Bronchial smooth muscle cell (primary cell): ENCODE data around the gene TANC1. TPM values are rescaled to one million over a fixed set of nuclear protein-coding genes. Genes with fewer than 3 reads are reported as not detected.

ENCODE experiments used
- total RNA-seq: library from RNA; depleted of rRNA; stranded (reverse); fragments of >200 nt; gene quantifications from 2 replicates; pipeline ENCODE4 v1.2.1, GENCODE V29; 2014

The TANC1 gene
- total RNA-seq = 11.5 and 14.7 TPM in 2 replicates

DNA sequence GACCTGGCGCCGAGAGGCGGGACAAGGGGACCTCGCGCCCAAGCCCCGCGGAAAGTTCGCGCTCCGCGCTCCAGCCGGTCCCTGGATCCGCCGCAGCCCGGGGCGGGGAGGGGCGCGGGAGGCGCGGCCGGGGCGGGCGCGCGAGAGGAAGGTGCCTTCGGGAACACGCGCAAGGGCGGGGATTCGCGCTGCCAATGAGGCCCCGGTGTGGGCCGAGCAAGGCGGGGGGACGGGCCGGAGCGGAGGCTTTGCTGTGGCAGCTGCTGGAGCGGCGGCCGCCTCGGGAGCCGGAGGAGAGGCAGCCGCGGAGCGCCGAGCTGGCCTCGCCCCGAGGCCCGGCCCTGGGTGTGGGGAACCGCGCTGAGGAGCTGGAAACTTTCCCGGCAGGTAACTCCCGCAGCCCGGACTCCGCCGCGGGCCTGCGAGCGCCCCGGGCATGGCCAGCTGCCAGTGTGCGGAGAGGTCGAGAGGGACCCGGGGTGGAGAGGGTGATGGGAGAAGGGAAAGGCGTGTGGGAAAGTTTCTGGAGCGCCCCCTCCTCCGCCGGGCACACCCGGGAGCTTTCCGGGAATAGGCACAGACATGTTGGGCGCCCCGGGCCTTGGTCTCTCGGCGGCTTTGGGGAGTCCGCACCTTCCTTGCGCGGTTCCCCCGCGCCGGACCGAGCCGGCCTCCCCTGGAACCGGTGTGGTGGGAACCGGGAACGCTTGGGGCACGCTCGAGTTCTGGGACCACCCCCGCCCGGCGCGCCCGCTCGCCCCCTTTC, at the start of gene TANC1:
Gene TANC1 (plus strand): TSS at position 245 of the 766 bp plus-strand sequence. CDS start 97,271 bp downstream, outside the sequence.

Other genes with a start within 250 kb of the TANC1 start
- not detected in 2 replicates for gene DAPL1, start 173.3 kb upstream of the TANC1 start, total RNA-seq